Kidney (tissue), 14 donors: ENCODE results near the gene TIE1. TPM values are rescaled to one million over a fixed set of nuclear protein-coding genes. Genes with fewer than 3 reads are reported as not detected.

Experiments used
- DNase-seq, 5 donors: peaks; one replicate each; pipeline ENCODE4 v3.0.0-alpha.2; 2013 to 2020
- FAIRE-seq: peaks from 2 replicates; lab custom pipeline; 2012; peaks lifted over from hg19 to GRCh38; lab: Jason Lieb, UNC
- H3K27ac ChIP-seq, 2 donors: one replicate each; pipeline ENCODE4 v1.7.0; 2013; ENCODE audit warnings: low read depth in 2 of 2, low read length in 2 of 2, inconsistent platforms in 1 of 2
- H3K27me3 ChIP-seq: one replicate; pipeline ENCODE4 v1.7.1; 2013; ENCODE audit warnings: low read length, inconsistent platforms; ENCODE audit not compliant: control insufficient read depth, insufficient read depth
- H3K36me3 ChIP-seq, 3 donors: one replicate each; pipeline versions ENCODE4 v1.7.0 to v1.7.1; 2013; ENCODE audit warnings: low read length in 3 of 3, control low read depth in 1 of 3, inconsistent platforms in 1 of 3; ENCODE audit not compliant: insufficient read depth in 3 of 3, control insufficient read depth in 2 of 3
- H3K4me1 ChIP-seq, 3 donors: one replicate each; pipeline versions ENCODE4 v1.7.0 to v1.7.1; 2013; ENCODE audit warnings: low read length in 3 of 3, inconsistent platforms in 1 of 3, low read depth in 1 of 3; ENCODE audit not compliant: control insufficient read depth in 2 of 3, insufficient read depth in 2 of 3
- H3K4me3 ChIP-seq, 3 donors: one replicate each; pipeline versions ENCODE4 v1.7.0 to v1.8.1; 2013; ENCODE audit warnings: low read length in 3 of 3, control low read depth in 1 of 3, inconsistent platforms in 1 of 3
- H3K9ac ChIP-seq, 3 donors: one replicate each; pipeline versions ENCODE4 v1.7.0 to v1.7.1; 2013; ENCODE audit warnings: low read length in 3 of 3, control low read depth in 1 of 3, inconsistent platforms in 1 of 3
- H3K9me3 ChIP-seq, 3 donors: one replicate each; pipeline versions ENCODE4 v1.7.0 to v1.7.1; 2013; ENCODE audit warnings: low read length in 3 of 3, control low read depth in 1 of 3, inconsistent platforms in 1 of 3; ENCODE audit not compliant: control insufficient read depth in 2 of 3, insufficient read depth in 1 of 3
- intact Hi-C: fragments of 100-400 bp; cut with DNase I; formaldehyde crosslinking; loops from one replicate; pipeline ENCODE4 v1.11.1; 2022
- microRNA-seq: library from miRNA; unstranded; fragments of <30 nt; microRNA quantifications from one replicate; pipeline ENCODE4 v1.2.0, GENCODE V29; 2020
- polyA plus RNA-seq: library from polyadenylated mRNA; stranded (reverse); fragments of 350-450 nt; fragmentation: Illumina TruSeq; extraction: RNeasy Lipid Tissue Mini Kit (QIAGEN cat#74804); gene quantifications from one replicate; pipeline ENCODE4 v1.2.3, GENCODE V29; 2014; ENCODE audit warnings: low read depth, low replicate concordance; ENCODE audit not compliant: insufficient read depth
- total RNA-seq: library from RNA; stranded (reverse); fragmentation: NEBNext Ultra II Directional; extraction: Animal tissue kit (Norgen Biotek cat#: 25700); gene quantifications from one replicate; pipeline ENCODE4 v1.2.1, GENCODE V29; 2021
- TF ChIP-seq, protein P1 (sequence below): IDR thresholded peaks from 3 replicates; pipeline ENCODE4 v1.5.1; 2012; ENCODE audit warnings: mild to moderate bottlenecking, moderate library complexity, borderline replicate concordance; ENCODE audit not compliant: insufficient read depth; ENCODE audit errors: extremely low read depth
- donor health status: control.
- donor health status: control.
- donor health status: control.
- donor health status: control.
- donor health status: control.
- donor health status: DM: yes; HTN: yes; CAD: no.
- donor health status: Normal renal cell carcinoma (clear cell type).

The TIE1 gene
- total and polyA plus RNA-seq, 2 donors from 2014 or later, result 15.0 to 46.3 TPM

GRCh38 chr1:43370564-43370963 lies 69.8 kb downstream of the TIE1 start:
- no peak for FAIRE-seq
- H3K27me3 ChIP-seq, result no peaks in the 10 kb centered on the region
- no peak for DNase-seq
- intact Hi-C loops, result no loop called here
- TF ChIP-seq, protein P1, sequence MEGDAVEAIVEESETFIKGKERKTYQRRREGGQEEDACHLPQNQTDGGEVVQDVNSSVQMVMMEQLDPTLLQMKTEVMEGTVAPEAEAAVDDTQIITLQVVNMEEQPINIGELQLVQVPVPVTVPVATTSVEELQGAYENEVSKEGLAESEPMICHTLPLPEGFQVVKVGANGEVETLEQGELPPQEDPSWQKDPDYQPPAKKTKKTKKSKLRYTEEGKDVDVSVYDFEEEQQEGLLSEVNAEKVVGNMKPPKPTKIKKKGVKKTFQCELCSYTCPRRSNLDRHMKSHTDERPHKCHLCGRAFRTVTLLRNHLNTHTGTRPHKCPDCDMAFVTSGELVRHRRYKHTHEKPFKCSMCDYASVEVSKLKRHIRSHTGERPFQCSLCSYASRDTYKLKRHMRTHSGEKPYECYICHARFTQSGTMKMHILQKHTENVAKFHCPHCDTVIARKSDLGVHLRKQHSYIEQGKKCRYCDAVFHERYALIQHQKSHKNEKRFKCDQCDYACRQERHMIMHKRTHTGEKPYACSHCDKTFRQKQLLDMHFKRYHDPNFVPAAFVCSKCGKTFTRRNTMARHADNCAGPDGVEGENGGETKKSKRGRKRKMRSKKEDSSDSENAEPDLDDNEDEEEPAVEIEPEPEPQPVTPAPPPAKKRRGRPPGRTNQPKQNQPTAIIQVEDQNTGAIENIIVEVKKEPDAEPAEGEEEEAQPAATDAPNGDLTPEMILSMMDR, result no peak
- no peaks in the 10 kb centered on the region for H3K9me3 ChIP-seq
- H3K4me1 ChIP-seq, result peaks cover 0 to 22% (median 16%) of the 10 kb centered on the region in 3 donors
- no peak overlapping the region for H3K9ac ChIP-seq
- H3K36me3 ChIP-seq, result peaks cover 0 to 5% (median 0%) of the 10 kb centered on the region in 3 donors
- H3K4me3 ChIP-seq, result no peak overlapping the region
- H3K27ac ChIP-seq, result no peak overlapping the region

- peaks cover 0 to 5% (median 2%) of the 10 kb centered on the region in 3 donors for H3K36me3 ChIP-seq
- no peaks in the 10 kb centered on the region for H3K27me3 ChIP-seq
- FAIRE-seq (no peak), DNase-seq (no peak)
- no peak overlapping the region for H3K4me3 ChIP-seq
- H3K9ac ChIP-seq, result no peak overlapping the region
- peaks cover 0 to 11% (median 10%) of the 10 kb centered on the region in 3 donors for H3K4me1 ChIP-seq
- TF ChIP-seq, protein P1, result no peak
- intact Hi-C loops, result no loop called here
- no peaks in the 10 kb centered on the region for H3K9me3 ChIP-seq
- no peak overlapping the region for H3K27ac ChIP-seq
These were observed 71.4 kb downstream of the TIE1 start for GRCh38 chr1:43372172-43372571.

Small RNA genes within 50 kb of the gene (microRNA-seq; reads per million reads assigned to microRNA genes)
- gene MIR6734, result not detected

Other genes starting within 250 kb of the TIE1 start
- 52.5 TPM for gene EBNA1BP2, start 128.7 kb upstream of the TIE1 start, total RNA-seq
- gene EBNA1BP2, start 128.7 kb upstream of the TIE1 start, polyA plus RNA-seq, result 98.8 TPM
- 2.3 TPM for gene CFAP57, start 128.7 kb upstream of the TIE1 start, total RNA-seq
- 0.34 TPM for gene CFAP57, start 128.7 kb upstream of the TIE1 start, polyA plus RNA-seq
- gene TMEM125, start 31.0 kb upstream of the TIE1 start, total RNA-seq, result 17.5 TPM
- 22.0 TPM for gene TMEM125, start 31.0 kb upstream of the TIE1 start, polyA plus RNA-seq
- 21.1 TPM for gene C1orf210, start 15.4 kb upstream of the TIE1 start, total RNA-seq
- 33.3 TPM for gene C1orf210, start 15.4 kb upstream of the TIE1 start, polyA plus RNA-seq
- 0.25 TPM for gene MPL, start 36.8 kb downstream of the TIE1 start, total RNA-seq
- gene MPL, start 36.8 kb downstream of the TIE1 start, polyA plus RNA-seq, result not detected
- gene CDC20, start 58.0 kb downstream of the TIE1 start, total RNA-seq, result 2.7 TPM
- gene CDC20, start 58.0 kb downstream of the TIE1 start, polyA plus RNA-seq, result 3.9 TPM
- gene ELOVL1, start 67.0 kb downstream of the TIE1 start, total RNA-seq, result 85.1 TPM
- gene ELOVL1, start 67.0 kb downstream of the TIE1 start, polyA plus RNA-seq, result 86.0 TPM
- 36.5 TPM for gene MED8, start 88.8 kb downstream of the TIE1 start, total RNA-seq
- 44.3 TPM for gene MED8, start 88.8 kb downstream of the TIE1 start, polyA plus RNA-seq
- 66.8 TPM for gene SZT2, start 88.9 kb downstream of the TIE1 start, total RNA-seq
- gene SZT2, start 88.9 kb downstream of the TIE1 start, polyA plus RNA-seq, result 10.4 TPM
- 50.5 TPM for gene HYI, start 152.9 kb downstream of the TIE1 start, total RNA-seq
- 91.2 TPM for gene HYI, start 152.9 kb downstream of the TIE1 start, polyA plus RNA-seq
- 197 TPM for gene PTPRF, start 229.9 kb downstream of the TIE1 start, total RNA-seq
- gene PTPRF, start 229.9 kb downstream of the TIE1 start, polyA plus RNA-seq, result 39.5 TPM